ENCODE results near the gene ANGPTL2. TPM values are rescaled to one million over a fixed set of nuclear protein-coding genes. Genes with fewer than 3 reads are reported as not detected.
"Not testable (repeated sequence)": the region's sequence is repeated elsewhere in the genome, so short reads cannot be mapped to it uniquely, and the experiment has no call there.

The ANGPTL2 gene
- total RNA-seq (75.6 TPM), polyA plus RNA-seq (ENCODE audit: insufficient read depth in 1 of 8, insufficient read length in 8 of 8, low replicate concordance in 1 of 8) (100 to 1,000 TPM in 2 of 8 donors, 10 to 100 TPM in 6; 36.5 to 104 (median 62.1) TPM)
- long read RNA-seq, donor 1, transcript ANGPTL2-202 (5 exons, 3,707 nt), result major isoform, 7 of 7 reads
- long read RNA-seq, donor 1, partial matches to known transcripts, result 0 of 7 reads
- long read RNA-seq, donor 1, other reads (novel, unspliced or antisense), result 0 of 7 reads
- long read RNA-seq, donor 2, result 0 reads
- long read RNA-seq, donor 3, transcript ANGPTL2-202 (5 exons, 3,707 nt), result major isoform, 7 of 19 reads
- long read RNA-seq, donor 3, partial matches to known transcripts, result 11 of 19 reads
- long read RNA-seq, donor 3, other reads (novel, unspliced or antisense), result 0 of 19 reads
- long read RNA-seq, donor 4, partial matches to known transcripts, result 13 of 15 reads
- long read RNA-seq, donor 4, other reads (novel, unspliced or antisense), result 0 of 15 reads
- long read RNA-seq, donor 5, transcript ANGPTL2-202 (5 exons, 3,707 nt), result major isoform, 52 of 124 reads
- long read RNA-seq, donor 5, partial matches to known transcripts, result 71 of 124 reads
- long read RNA-seq, donor 5, other reads (novel, unspliced or antisense), result 0 of 124 reads
- long read RNA-seq, donor 6, transcript ANGPTL2-202 (5 exons, 3,707 nt), result major isoform, 9 of 14 reads
- long read RNA-seq, donor 6, partial matches to known transcripts, result 5 of 14 reads
- long read RNA-seq, donor 6, other reads (novel, unspliced or antisense), result 0 of 14 reads
- long read RNA-seq, donor 7, transcript ANGPTL2-202 (5 exons, 3,707 nt), result major isoform, 25 of 131 reads
- long read RNA-seq, donor 7, partial matches to known transcripts, result 106 of 131 reads
- long read RNA-seq, donor 7, other reads (novel, unspliced or antisense), result 0 of 131 reads
- long read RNA-seq, donor 8, transcript ANGPTL2-202 (5 exons, 3,707 nt), result major isoform, 10 of 22 reads
- long read RNA-seq, donor 8, partial matches to known transcripts, result 12 of 22 reads
- long read RNA-seq, donor 8, other reads (novel, unspliced or antisense), result 0 of 22 reads
- long read RNA-seq, donor 9, transcript ANGPTL2-202 (5 exons, 3,707 nt), result major isoform, 7 of 34 reads
- long read RNA-seq, donor 9, partial matches to known transcripts, result 27 of 34 reads
- long read RNA-seq, donor 9, other reads (novel, unspliced or antisense), result 0 of 34 reads
- long read RNA-seq, donor 10, transcript ANGPTL2-202 (5 exons, 3,707 nt), result major isoform, 7 of 7 reads
- long read RNA-seq, donor 10, partial matches to known transcripts, result 0 of 7 reads
- long read RNA-seq, donor 10, other reads (novel, unspliced or antisense), result 0 of 7 reads
- long read RNA-seq, donor 11, transcript ANGPTL2-202 (5 exons, 3,707 nt), result major isoform, 20 of 37 reads
- long read RNA-seq, donor 11, partial matches to known transcripts, result 16 of 37 reads
- long read RNA-seq, donor 11, other reads (novel, unspliced or antisense), result 0 of 37 reads

GRCh38 chr9:127122176-127123063, at the start of gene ANGPTL2:
Gene ANGPTL2, minus strand, starts transcription at chr9:127122635. Its CDS starts 13,904 bp downstream, at chr9:127108731.
- no peaks in the 10 kb centered on the region for H3K27me3 ChIP-seq (ENCODE audit: control insufficient read depth, insufficient read depth, low read length)

GRCh38 chr9:127171348-127171747, 48.9 kb upstream of the ANGPTL2 start:
- not testable (repeated sequence) for H3K27ac ChIP-seq (ENCODE audit: low read length); DNase-seq; H3K27me3 ChIP-seq (ENCODE audit: control insufficient read depth, insufficient read depth, low read length); H3K9me3 ChIP-seq (replicated peaks; ENCODE audit: control insufficient read depth, low read depth, low read length); H3K36me3 ChIP-seq (ENCODE audit: control insufficient read depth, insufficient read depth, low read length); H3K4me3 ChIP-seq (ENCODE audit: low read length)
- H3K4me1 ChIP-seq (ENCODE audit: control insufficient read depth, insufficient read depth, low read length), result peaks cover 10% of the 10 kb centered on the region
- WGBS (ENCODE audit: insufficient coverage), result 98% methylated on average over 3 of the region's 9 CpGs

More at GRCh38 chr9:127122176-127123063, at the start of gene ANGPTL2:
- Histone ChIP-seq H3K9me3 (replicated peaks; ENCODE audit: control insufficient read depth, low read depth, low read length) (no peaks in the 10 kb centered on the region), H3K4me1 (ENCODE audit: control insufficient read depth, insufficient read depth, low read length) (peaks cover 56% of the 10 kb centered on the region), H3K36me3 (ENCODE audit: control insufficient read depth, insufficient read depth, low read length) (peaks cover 14% of the 10 kb centered on the region), H3K27ac (ENCODE audit: low read length) (peak within 1 kb of the TSS; percentile 95), H3K4me3 (ENCODE audit: low read length) (peak within 1 kb of the TSS; percentile 77)
- peak; percentile 99 for DNase-seq
- WGBS (ENCODE audit: insufficient coverage), result under 1% methylated on average over 42 of the region's 43 CpGs

GRCh38 chr9:127170652-127171051, 48.2 kb upstream of the ANGPTL2 start:
- Histone ChIP-seq H3K9me3 (replicated peaks; ENCODE audit: control insufficient read depth, low read depth, low read length) (no peaks in the 10 kb centered on the region), H3K36me3 (ENCODE audit: control insufficient read depth, insufficient read depth, low read length) (no peaks in the 10 kb centered on the region), H3K27ac (ENCODE audit: low read length) (no peak overlapping the region), H3K4me3 (ENCODE audit: low read length) (no peak overlapping the region), H3K4me1 (ENCODE audit: control insufficient read depth, insufficient read depth, low read length) (peaks cover 8% of the 10 kb centered on the region), H3K27me3 (ENCODE audit: control insufficient read depth, insufficient read depth, low read length) (no peaks in the 10 kb centered on the region)
- DNase-seq, result no peak
- whole genome bisulfite sequencing (ENCODE audit: insufficient coverage), result 100% methylated on average over 1 of the region's 2 CpGs

- WGBS (ENCODE audit: insufficient coverage), result no CpG with 5 or more reads among the region's 4 CpGs
- Histone ChIP-seq H3K27me3 (ENCODE audit: control insufficient read depth, insufficient read depth, low read length) (no peaks in the 10 kb centered on the region), H3K36me3 (ENCODE audit: control insufficient read depth, insufficient read depth, low read length) (no peaks in the 10 kb centered on the region), H3K4me3 (ENCODE audit: low read length) (no peak overlapping the region), H3K4me1 (ENCODE audit: control insufficient read depth, insufficient read depth, low read length) (peaks cover 8% of the 10 kb centered on the region), H3K9me3 (replicated peaks; ENCODE audit: control insufficient read depth, low read depth, low read length) (no peaks in the 10 kb centered on the region), H3K27ac (ENCODE audit: low read length) (no peak overlapping the region)
- no peak for DNase-seq
Measured at GRCh38 chr9:127170103-127170502, 47.7 kb upstream of the ANGPTL2 start.

GRCh38 chr9:127169575-127169883, 47.1 kb upstream of the ANGPTL2 start:
- H3K27ac ChIP-seq (ENCODE audit: low read length), result no peak overlapping the region
- H3K4me3 ChIP-seq (ENCODE audit: low read length), result no peak overlapping the region
- no peaks in the 10 kb centered on the region for H3K36me3 ChIP-seq (ENCODE audit: control insufficient read depth, insufficient read depth, low read length)
- peaks cover 6% of the 10 kb centered on the region for H3K4me1 ChIP-seq (ENCODE audit: control insufficient read depth, insufficient read depth, low read length)
- H3K27me3 ChIP-seq (ENCODE audit: control insufficient read depth, insufficient read depth, low read length), result no peaks in the 10 kb centered on the region
- H3K9me3 ChIP-seq (replicated peaks; ENCODE audit: control insufficient read depth, low read depth, low read length), result no peaks in the 10 kb centered on the region
- no peak for DNase-seq
- WGBS (ENCODE audit: insufficient coverage), result 48% methylated on average over 3 of the region's 5 CpGs

GRCh38 chr9:127168756-127169574, 46.5 kb upstream of the ANGPTL2 start:
- 84% methylated on average over 6 of the region's 10 CpGs for WGBS (ENCODE audit: insufficient coverage)
- Histone ChIP-seq H3K4me3 (ENCODE audit: low read length) (no peak overlapping the region), H3K4me1 (ENCODE audit: control insufficient read depth, insufficient read depth, low read length) (peaks cover 6% of the 10 kb centered on the region), H3K27me3 (ENCODE audit: control insufficient read depth, insufficient read depth, low read length) (no peaks in the 10 kb centered on the region), H3K9me3 (replicated peaks; ENCODE audit: control insufficient read depth, low read depth, low read length) (no peaks in the 10 kb centered on the region), H3K36me3 (ENCODE audit: control insufficient read depth, insufficient read depth, low read length) (no peaks in the 10 kb centered on the region), H3K27ac (ENCODE audit: low read length) (no peak overlapping the region)
- DNase-seq, result peak; percentile 56

GRCh38 chr9:127167560-127168326, 45.3 kb upstream of the ANGPTL2 start:
- H3K9me3 ChIP-seq (replicated peaks; ENCODE audit: control insufficient read depth, low read depth, low read length), result no peaks in the 10 kb centered on the region
- 94% methylated on average over 8 of the region's 11 CpGs for WGBS (ENCODE audit: insufficient coverage)
- no peak overlapping the region for H3K4me3 ChIP-seq (ENCODE audit: low read length)
- H3K27ac ChIP-seq (ENCODE audit: low read length), result no peak overlapping the region
- H3K4me1 ChIP-seq (ENCODE audit: control insufficient read depth, insufficient read depth, low read length), result peaks cover 10% of the 10 kb centered on the region
- no peaks in the 10 kb centered on the region for H3K27me3 ChIP-seq (ENCODE audit: control insufficient read depth, insufficient read depth, low read length)
- DNase-seq, result no peak
- no peaks in the 10 kb centered on the region for H3K36me3 ChIP-seq (ENCODE audit: control insufficient read depth, insufficient read depth, low read length)
